ENCODE results near the gene GSG1L.

The GSG1L gene

GRCh38 chr16:27841061-27841801, 222.3 kb downstream of the GSG1L start:
- no peak for DNase-seq

GRCh38 chr16:27840311-27841060, 223.0 kb downstream of the GSG1L start:
- no peak for DNase-seq

GRCh38 chr16:27839419-27839818, 224.1 kb downstream of the GSG1L start:
- DNase-seq = no peak

- DNase-seq = no peak
These were observed 224.9 kb downstream of the GSG1L start for GRCh38 chr16:27838536-27839175.

- no peak for DNase-seq
These were observed 233.5 kb downstream of the GSG1L start for GRCh38 chr16:27829975-27830374.

- no peak for DNase-seq
These were observed 234.8 kb downstream of the GSG1L start for GRCh38 chr16:27828671-27829070.

GRCh38 chr16:27827765-27828164, 235.7 kb downstream of the GSG1L start:
- DNase-seq = no peak

GRCh38 chr16:27826893-27827289, 236.6 kb downstream of the GSG1L start:
- DNase-seq = no peak

GRCh38 chr16:27826081-27826892, 237.2 kb downstream of the GSG1L start:
- no peak for DNase-seq

- no peak for DNase-seq
These were observed 238.7 kb downstream of the GSG1L start for GRCh38 chr16:27824786-27825185.

GRCh38 chr16:27824006-27824405, 239.5 kb downstream of the GSG1L start:
- DNase-seq = no peak

GRCh38 chr16:27823421-27823820, 240.1 kb downstream of the GSG1L start:
- no peak for DNase-seq

GRCh38 chr16:27822996-27823395, 240.5 kb downstream of the GSG1L start:
- DNase-seq = no peak

- no peak for DNase-seq
These were observed 241.0 kb downstream of the GSG1L start for GRCh38 chr16:27822529-27822928.

GRCh38 chr16:27820646-27821345, 242.7 kb downstream of the GSG1L start:
- no peak for DNase-seq

GRCh38 chr16:27819881-27820610, 243.5 kb downstream of the GSG1L start:
- DNase-seq = no peak

GRCh38 chr16:27819356-27819755, 244.2 kb downstream of the GSG1L start:
- no peak for DNase-seq

- DNase-seq = no peak
These were observed 245.3 kb downstream of the GSG1L start for GRCh38 chr16:27818246-27818645.

- DNase-seq = no peak
These were observed 246.5 kb downstream of the GSG1L start for GRCh38 chr16:27817038-27817437.

GRCh38 chr16:27816561-27816960, 247.0 kb downstream of the GSG1L start:
- no peak for DNase-seq

- no peak for DNase-seq
These were observed 249.9 kb downstream of the GSG1L start for GRCh38 chr16:27813591-27813990.

GRCh38 chr16:27811881-27812280, 251.6 kb downstream of the GSG1L start:
- no peak for DNase-seq

Data from central memory CD4-positive, alpha-beta T cell (primary cell).